HepG2 (cell line): ENCODE data around the gene HLCS. TPM values are rescaled to one million over a fixed set of nuclear protein-coding genes. Genes with fewer than 3 reads are reported as not detected.
A peak's percentile ranks its signal among the peaks of the same experiment; 100 is the strongest.

Experiments used
- ETV6 ChIP-seq: sonication (generic); formaldehyde crosslinking; conservative IDR thresholded peaks from 2 replicates; pipeline ENCODE4 v1.4.0; 2020; ENCODE audit warnings: missing genetic modification reagents
- GABPB1 ChIP-seq: IDR thresholded peaks from 2 replicates; pipeline ENCODE4 v1.6.1; 2016; ENCODE audit warnings: mild to moderate bottlenecking, missing genetic modification reagents, moderate library complexity, missing compliant biosample characterization
- HNF4G ChIP-seq, 2 experiments: sonication (generic) in 1 of 2; formaldehyde crosslinking in 1 of 2; IDR thresholded peaks; 2 replicates each; pipeline versions ENCODE4 v1.4.0 to v1.6.1; 2011 to 2020; ENCODE audit warnings: borderline replicate concordance in 2 of 2, low read depth in 2 of 2, mild to moderate bottlenecking in 2 of 2, low read length in 1 of 2, missing genetic modification reagents in 1 of 2, moderate library complexity in 1 of 2
- MLXIP ChIP-seq: sonication (generic); formaldehyde crosslinking; IDR thresholded peaks from 2 replicates; pipeline ENCODE4 v1.9.0; 2021; ENCODE audit warnings: missing genetic modification reagents, borderline replicate concordance
- NFE2L2 ChIP-seq: fragments of 150-350 bp; IDR thresholded peaks from 2 replicates; pipeline ENCODE4 v1.6.1; 2014; ENCODE audit warnings: low read length
- SAP130 ChIP-seq: IDR thresholded peaks from 2 replicates; pipeline ENCODE4 v1.6.1; 2016; ENCODE audit warnings: low read depth
- THRA ChIP-seq: sonication (generic); formaldehyde crosslinking; IDR thresholded peaks from 2 replicates; pipeline ENCODE4 v1.4.0; 2020; ENCODE audit warnings: missing genetic modification reagents, borderline replicate concordance
- XBP1 ChIP-seq: sonication (generic); formaldehyde crosslinking; IDR thresholded peaks from 2 replicates; pipeline ENCODE4 v1.5.0; 2020; ENCODE audit warnings: missing genetic modification reagents
- ZFP41 ChIP-seq: sonication (generic); formaldehyde crosslinking; IDR thresholded peaks from 2 replicates; pipeline ENCODE4 v1.4.0; 2020; ENCODE audit warnings: mild to moderate bottlenecking, missing genetic modification reagents, borderline replicate concordance
- ZNF12 ChIP-seq: sonication (generic); formaldehyde crosslinking; IDR thresholded peaks from 2 replicates; pipeline ENCODE4 v1.5.0; 2020; ENCODE audit warnings: missing genetic modification reagents
- ZNF263 ChIP-seq: sonication (generic); formaldehyde crosslinking; IDR thresholded peaks from 2 replicates; pipeline ENCODE4 v1.4.0; 2020; ENCODE audit warnings: missing genetic modification reagents
- ZNF274 ChIP-seq: sonication (generic); formaldehyde crosslinking; IDR thresholded peaks from 2 replicates; pipeline ENCODE4 v1.5.1; 2020; ENCODE audit warnings: mild to moderate bottlenecking, missing genetic modification reagents
- ZNF510 ChIP-seq: sonication (generic); formaldehyde crosslinking; IDR thresholded peaks from 2 replicates; pipeline ENCODE4 v1.4.0; 2020; ENCODE audit warnings: low read depth, mild to moderate bottlenecking, missing genetic modification reagents
- ZNF562 ChIP-seq: sonication (generic); formaldehyde crosslinking; IDR thresholded peaks from 2 replicates; pipeline ENCODE4 v1.8.0; 2022; ENCODE audit warnings: missing genetic modification reagents, borderline replicate concordance
- ZNF574 ChIP-seq: sonication (generic); formaldehyde crosslinking; IDR thresholded peaks from 2 replicates; pipeline ENCODE4 v1.4.0; 2020; ENCODE audit warnings: missing genetic modification reagents
- ZNF607 ChIP-seq: sonication (generic); formaldehyde crosslinking; IDR thresholded peaks from 2 replicates; pipeline ENCODE4 v1.5.1; 2020; ENCODE audit warnings: missing genetic modification reagents, mild to moderate bottlenecking, borderline replicate concordance
- ZNF746 ChIP-seq: sonication (generic); formaldehyde crosslinking; IDR thresholded peaks from 2 replicates; pipeline ENCODE4 v1.8.0; 2022; ENCODE audit warnings: mild to moderate bottlenecking, missing genetic modification reagents
- polyA plus RNA-seq, 8 experiments: library from polyadenylated mRNA; depleted of rRNA in 3 of 8; stranded (reverse) in 7 of 8; unstranded in 1 of 8; fragments of >200 nt; fragmentation: Illumina TruSeq in 4 of 8; extraction: Trizol in 4 of 8; gene quantifications; 2 replicates each; pipeline versions ENCODE4 v1.2.1 to v1.2.3, GENCODE V29; 2011 to 2016; ENCODE audit warnings: low read depth in 4 of 8, missing spikeins in 1 of 8, mixed read lengths in 1 of 8; ENCODE audit not compliant: insufficient read depth in 1 of 8
- total RNA-seq, 5 experiments: library from RNA; depleted of rRNA; stranded (reverse); fragments of >200 nt; fragmentation: Illumina TruSeq; extraction: Trizol; gene quantifications; 2 replicates each; pipeline ENCODE4 v1.2.3, GENCODE V29; 2016; ENCODE audit warnings: low read depth in 1 of 5
- TF ChIP-seq, protein P1 (sequence below): sonication (generic); formaldehyde crosslinking; IDR thresholded peaks from 2 replicates; pipeline ENCODE4 v1.4.0; 2020; ENCODE audit warnings: low read depth, mild to moderate bottlenecking, missing genetic modification reagents
- TF ChIP-seq, protein P2 (sequence below): sonication (generic); formaldehyde crosslinking; IDR thresholded peaks from 2 replicates; pipeline ENCODE4 v1.9.0; 2021; ENCODE audit warnings: missing genetic modification reagents, borderline replicate concordance

The HLCS gene
- total and polyA plus RNA-seq, 2 of the 13 experiments (the other 11 are each of a cell fraction or from before 2014, with no cell fraction given): 7.9 to 12.3 TPM

DNA sequence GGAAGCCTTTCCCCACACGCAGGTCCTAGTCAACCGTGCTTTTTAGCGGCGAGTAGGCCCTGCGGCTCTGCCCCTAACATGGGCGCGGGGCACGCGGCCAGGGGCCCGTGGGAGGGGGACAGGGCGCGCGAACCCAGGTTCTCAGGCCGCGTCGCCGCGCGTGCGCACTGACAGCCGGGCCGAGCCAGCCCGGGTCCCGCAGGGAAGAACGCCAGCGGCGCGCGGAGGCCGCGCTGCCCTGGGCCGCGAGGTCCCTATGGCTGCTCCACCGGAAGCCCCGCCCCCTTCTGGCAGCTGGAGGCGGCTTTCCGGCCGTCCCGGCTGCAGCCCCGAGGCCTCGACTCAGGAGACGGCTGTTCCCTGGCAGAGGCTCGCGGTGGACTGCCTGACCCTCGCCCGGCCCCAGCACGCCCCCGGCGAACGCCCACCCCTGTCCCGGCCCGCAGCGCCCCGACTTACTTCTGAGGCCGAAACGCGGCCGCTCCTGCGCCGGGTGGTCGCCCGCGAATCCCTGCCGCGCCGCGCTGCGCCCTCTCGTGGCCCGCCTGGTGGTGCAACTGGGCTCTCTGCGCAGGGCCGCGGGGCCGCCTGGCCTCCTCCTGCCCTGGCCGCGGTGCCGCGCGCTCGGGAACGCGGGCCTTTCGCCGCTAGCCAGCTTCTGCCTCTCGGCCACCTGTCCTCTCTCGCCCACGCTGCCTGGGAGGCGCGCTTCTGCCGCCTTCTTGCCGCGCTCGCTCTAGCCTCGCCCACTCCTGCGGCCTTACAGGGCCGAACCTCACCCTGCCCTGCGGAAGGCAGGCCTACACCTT is 23.4 kb upstream of the HLCS start (continued):
- peak; percentile 68 for TF ChIP-seq ETV6 (CRISPR knock-in tag)
- peak; percentile 73 for TF ChIP-seq SAP130
- no peak; the same call in none of the 2 replicates for TF ChIP-seq ZNF746 (CRISPR knock-in tag)
- TF ChIP-seq ZNF510 (CRISPR knock-in tag): peak; percentile 86; the same call in 1 of the 2 replicates
- peak; percentile 10; the same call in 1 of the 2 replicates for TF ChIP-seq ZNF562 (CRISPR knock-in tag)
- TF ChIP-seq, protein P1, sequence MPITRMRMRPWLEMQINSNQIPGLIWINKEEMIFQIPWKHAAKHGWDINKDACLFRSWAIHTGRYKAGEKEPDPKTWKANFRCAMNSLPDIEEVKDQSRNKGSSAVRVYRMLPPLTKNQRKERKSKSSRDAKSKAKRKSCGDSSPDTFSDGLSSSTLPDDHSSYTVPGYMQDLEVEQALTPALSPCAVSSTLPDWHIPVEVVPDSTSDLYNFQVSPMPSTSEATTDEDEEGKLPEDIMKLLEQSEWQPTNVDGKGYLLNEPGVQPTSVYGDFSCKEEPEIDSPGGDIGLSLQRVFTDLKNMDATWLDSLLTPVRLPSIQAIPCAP (CRISPR knock-in tag): 0 out of 2 replicates have a peak, but pooled peaks have one; percentile 14
- peak; percentile 78; the same call in 1 of the 2 replicates for TF ChIP-seq XBP1 (CRISPR knock-in tag)
- no peak for TF ChIP-seq NFE2L2
- peak; percentile 95 for TF ChIP-seq ZNF607 (CRISPR knock-in tag)
- TF ChIP-seq ZNF574: peak; percentile 87
- peak; percentile 91 for TF ChIP-seq GABPB1 (CRISPR knock-in tag)
- 0 out of 2 replicates have a peak, but pooled peaks have one; percentile 72 for TF ChIP-seq ZNF263 (CRISPR knock-in tag)
- no peak; the same call in 1 of the 2 replicates for TF ChIP-seq THRA (CRISPR knock-in tag)
- peak; percentile 23 for TF ChIP-seq ZNF12 (CRISPR knock-in tag)
- TF ChIP-seq MLXIP (CRISPR knock-in tag): peak; percentile 83
- TF ChIP-seq HNF4G (IDR thresholded peaks at IDR 0.05; ENCODE audit: borderline replicate concordance, low read depth, low read length): no peak
- peak; percentile 40; the same call in 1 of the 2 replicates for TF ChIP-seq HNF4G (CRISPR knock-in tag; IDR thresholded peaks at IDR 0.05; ENCODE audit: borderline replicate concordance, low read depth)
- TF ChIP-seq ZFP41 (CRISPR knock-in tag): no peak; the same call in 1 of the 2 replicates
- TF ChIP-seq, protein P2, sequence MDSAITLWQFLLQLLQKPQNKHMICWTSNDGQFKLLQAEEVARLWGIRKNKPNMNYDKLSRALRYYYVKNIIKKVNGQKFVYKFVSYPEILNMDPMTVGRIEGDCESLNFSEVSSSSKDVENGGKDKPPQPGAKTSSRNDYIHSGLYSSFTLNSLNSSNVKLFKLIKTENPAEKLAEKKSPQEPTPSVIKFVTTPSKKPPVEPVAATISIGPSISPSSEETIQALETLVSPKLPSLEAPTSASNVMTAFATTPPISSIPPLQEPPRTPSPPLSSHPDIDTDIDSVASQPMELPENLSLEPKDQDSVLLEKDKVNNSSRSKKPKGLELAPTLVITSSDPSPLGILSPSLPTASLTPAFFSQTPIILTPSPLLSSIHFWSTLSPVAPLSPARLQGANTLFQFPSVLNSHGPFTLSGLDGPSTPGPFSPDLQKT: peak; percentile 17; the same call in 1 of the 2 replicates
- peak; percentile 73; the same call in 1 of the 2 replicates for TF ChIP-seq ZNF274
